ENCODE data around the gene JARID2.
A peak's percentile ranks its signal among the peaks of the same experiment; 100 is the strongest.

Gene JARID2

GRCh38 chr6:15247500-15248450 lies 1.9 kb downstream of the JARID2 start:
- no peak for DNase-seq

GRCh38 chr6:15248451-15249370 lies 2.8 kb downstream of the JARID2 start:
- peak; percentile 94 for DNase-seq

DNA sequence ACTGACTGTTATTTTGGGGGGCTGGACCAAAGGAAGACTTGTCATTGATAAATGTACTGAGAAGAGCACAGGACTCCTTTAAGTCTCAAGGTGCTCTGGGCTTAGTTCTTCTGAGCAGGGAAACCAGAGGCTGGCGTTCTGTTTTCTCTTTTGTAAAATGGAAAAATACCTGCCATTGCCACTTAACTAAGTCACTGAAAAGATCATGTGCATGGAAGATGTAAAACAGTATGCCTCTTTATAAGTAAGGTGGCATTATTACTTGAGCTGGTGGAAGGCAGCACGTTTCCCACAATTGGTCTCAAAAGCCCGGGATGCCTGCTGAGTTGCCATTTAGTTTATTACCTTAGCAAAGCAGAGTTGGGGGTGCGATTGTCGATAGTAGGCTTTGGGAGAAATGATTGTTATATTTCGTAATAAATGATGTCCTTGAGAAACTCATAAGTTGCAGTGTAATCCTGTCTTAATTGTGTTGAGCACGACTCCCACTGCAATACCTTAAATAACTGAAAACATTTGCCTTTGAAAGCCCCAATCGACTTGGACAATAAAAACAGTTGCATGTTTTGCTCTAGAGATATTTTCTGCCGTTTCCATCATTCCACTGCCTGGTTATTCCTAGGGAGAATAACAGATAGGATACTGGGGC lies 3.6 kb downstream of the JARID2 start:
- DNase-seq, result no peak

- no peak for DNase-seq
These were observed 4.6 kb downstream of the JARID2 start for GRCh38 chr6:15250187-15251168.

DNA sequence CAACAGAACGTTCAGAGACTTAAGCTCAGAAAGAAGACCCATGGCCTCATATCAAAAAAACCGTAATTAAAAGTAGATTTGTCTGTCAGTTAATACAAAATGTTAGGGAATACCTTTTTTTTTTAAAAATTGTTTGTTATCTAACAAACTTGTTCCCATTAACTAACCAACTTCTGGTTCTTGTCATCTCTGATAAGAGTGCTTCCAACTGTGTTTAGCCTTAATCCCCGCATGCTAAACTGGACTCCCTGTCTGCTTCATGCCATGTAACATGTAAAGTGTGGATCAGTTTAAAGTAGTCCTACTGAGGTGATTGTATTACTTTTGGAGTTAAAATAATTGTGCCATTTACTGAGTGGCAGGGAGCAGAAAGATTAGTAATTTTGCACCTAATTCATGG lies 6.3 kb downstream of the JARID2 start:
- DNase-seq, result no peak

DNA sequence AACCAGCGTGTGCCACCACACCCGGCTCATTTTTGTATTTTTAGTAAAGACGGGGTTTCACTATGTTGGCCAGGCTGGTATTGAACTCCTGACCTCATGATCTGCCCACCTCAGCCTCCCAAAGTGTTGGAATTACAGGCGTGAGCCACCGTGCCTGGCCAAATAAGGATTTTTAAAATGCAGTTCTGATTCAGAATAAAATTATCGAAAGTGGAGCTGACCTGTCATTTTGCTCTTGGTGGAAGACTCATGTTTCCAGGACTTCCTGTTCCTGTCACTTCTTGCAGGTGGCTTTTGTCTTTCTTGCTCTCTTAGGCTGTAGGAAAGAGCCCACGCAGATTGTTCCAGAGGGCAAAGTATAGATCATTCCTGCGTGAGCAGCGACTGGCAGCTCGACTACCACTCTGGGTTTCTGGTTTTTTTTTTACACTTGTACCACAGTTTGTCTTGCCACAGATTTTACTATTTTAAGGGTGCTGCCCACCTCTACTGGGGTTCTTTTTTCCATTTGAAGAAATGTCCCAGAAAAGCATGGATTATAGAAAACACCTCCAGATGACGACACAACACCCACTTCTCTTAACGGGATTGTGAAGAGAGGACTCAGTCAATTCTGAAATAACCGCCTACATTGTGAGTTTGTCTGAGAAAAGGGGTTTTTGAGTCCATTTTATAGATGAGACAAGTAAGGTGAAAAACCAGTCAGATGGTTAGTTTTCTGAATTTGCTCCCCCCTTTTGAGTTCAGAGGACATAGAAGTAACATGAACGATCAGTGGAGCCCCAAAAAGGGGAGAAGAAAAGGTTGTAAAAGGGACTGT lies 7.5 kb downstream of the JARID2 start:
- no peak for DNase-seq

DNA sequence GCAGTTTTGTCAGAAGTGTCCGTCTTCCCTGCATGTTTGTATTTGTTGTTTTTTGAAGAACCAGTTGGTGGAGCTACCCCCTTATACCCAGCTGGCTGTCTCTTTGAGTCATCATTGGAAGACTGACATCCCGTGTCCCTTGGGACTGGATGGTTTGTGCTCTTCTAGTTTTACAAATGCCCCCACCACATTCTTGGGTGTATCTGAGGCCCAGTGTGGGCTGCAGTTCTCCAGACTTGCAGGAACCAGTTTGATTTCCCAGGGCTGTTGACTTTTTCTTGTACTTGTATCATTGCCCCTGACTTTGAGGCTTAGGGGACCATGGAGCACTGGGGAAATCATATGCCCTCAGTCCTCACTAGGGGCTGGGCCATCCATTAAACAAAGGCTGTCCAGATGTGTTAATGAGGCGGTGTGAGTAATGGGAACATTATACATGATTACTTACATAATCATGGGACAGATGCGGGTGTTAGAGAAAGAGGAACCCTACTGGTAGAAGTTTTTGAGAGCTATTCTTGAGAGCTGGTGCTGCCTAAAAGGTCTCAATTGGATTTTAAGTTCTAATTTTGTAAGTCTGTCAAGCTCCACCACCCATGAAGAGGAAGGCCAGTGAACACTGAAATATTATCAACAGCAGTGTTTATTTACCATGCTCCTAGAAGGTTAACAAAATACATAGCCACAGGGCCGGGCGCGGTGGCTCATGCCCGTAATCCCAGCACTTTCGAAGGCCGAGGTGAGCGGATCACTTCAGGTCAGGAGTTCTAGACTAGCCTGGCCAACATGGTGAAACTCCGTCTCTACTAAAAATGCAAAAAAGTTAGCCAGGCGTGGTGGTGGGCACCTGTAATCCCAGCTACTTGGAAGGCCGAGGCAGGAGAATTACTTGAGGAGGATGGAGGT lies 8.5 kb downstream of the JARID2 start:
- no peak for DNase-seq

DNA sequence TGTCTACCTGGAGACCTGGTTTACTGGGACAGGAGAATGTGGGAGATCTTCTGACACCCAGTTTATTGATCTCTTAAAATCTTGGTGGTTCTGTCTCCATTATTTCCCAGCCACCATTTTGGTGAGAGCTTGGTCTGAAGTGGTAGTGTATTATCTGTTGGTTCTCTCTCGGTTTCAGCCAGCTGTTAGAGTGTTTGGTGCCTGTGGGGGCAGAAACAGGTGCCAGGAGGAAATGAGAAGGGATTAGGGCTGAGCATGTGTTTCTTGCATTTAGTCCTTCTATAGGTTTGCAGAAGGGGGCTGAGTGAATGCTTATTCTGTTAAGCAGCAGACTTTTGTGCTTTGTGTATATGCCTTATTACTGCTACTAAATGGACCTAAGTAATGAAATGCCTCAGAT lies 9.6 kb downstream of the JARID2 start:
- DNase-seq, result no peak

- DNase-seq, result no peak
These were observed 10.1 kb downstream of the JARID2 start for GRCh38 chr6:15255909-15256395.

DNA sequence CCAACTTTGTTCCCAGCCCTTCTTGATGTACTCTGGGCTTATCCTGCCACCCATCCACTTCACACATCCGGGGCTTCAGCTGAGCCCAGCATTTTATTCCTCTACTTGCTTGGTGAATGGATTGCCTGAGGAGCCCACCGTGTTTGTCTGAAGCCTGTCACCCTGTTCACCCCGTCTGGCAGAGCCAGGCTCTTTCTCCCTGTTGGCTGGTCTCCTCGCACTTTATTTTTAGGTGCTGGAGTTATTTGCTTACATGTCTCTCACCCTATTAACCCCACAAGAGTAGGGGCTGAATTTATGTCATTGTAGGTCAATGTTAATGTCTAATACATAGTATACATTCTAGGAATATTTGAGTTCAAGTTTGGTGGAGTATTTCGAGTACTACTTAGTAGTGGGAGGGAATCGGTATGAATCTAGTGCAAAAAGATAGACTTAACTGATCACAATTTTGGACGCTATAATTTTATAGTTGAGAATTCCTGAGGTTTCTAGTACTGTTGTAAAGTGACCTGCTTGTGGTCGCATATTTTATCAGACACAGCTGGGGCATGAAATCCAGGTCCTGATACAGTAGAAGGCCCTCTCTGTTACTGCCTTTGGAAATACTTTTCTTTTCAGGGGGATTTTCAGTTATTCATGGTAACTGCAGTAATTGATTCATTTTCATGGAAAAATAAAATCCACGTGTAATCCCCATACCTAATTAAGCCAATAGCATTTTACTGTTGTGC lies 10.8 kb downstream of the JARID2 start:
- no peak for DNase-seq

- DNase-seq, result no peak
These were observed 11.7 kb downstream of the JARID2 start for GRCh38 chr6:15257357-15258132.

DNA sequence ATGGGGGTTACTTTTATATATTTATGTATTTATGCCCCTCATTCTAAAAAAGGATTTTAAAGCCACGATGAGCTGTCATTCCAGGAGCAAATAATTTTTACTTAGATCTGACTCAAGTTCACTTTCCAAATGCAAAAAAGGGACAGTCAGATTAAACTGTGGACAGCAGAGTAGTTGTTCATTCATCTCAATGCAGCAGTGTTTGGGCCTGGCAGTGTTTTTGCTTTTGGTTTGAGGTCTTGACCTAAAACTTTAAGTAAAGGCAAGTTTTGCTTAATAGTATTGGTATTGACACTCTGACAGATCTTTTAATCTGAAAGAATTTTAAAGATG lies 13.9 kb downstream of the JARID2 start:
- DNase-seq, result no peak

- DNase-seq, result no peak
These were observed 14.4 kb downstream of the JARID2 start for GRCh38 chr6:15260099-15260821.

DNA sequence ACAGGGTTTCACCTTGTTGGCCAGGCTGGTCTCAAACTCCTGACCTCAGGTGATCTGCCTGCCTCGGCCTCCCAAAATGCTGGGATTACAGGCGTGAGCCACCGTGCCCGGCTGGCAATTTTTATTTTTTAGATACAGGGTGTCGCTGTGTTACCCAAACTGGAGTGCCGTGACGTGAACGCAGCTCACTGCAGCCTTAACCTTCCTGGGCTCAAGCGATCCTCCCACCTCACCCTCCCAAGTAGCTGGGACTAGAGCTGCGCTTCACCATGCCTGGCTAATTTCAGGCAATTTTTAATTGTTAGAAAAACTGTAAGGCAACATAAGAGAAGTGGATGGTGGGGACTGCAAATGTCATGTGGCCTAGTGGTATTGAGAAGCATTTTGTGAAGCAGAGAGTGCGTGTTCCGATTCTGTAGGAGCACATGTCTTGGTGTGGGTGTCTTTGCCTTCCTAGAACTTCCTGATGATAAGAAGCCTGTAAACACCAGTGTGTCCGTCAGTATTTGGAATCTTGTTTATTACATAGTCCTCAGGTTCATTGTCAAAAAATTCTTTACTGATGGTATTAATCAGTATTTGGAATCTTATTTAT lies 18.0 kb downstream of the JARID2 start:
- DNase-seq, result no peak

DNA sequence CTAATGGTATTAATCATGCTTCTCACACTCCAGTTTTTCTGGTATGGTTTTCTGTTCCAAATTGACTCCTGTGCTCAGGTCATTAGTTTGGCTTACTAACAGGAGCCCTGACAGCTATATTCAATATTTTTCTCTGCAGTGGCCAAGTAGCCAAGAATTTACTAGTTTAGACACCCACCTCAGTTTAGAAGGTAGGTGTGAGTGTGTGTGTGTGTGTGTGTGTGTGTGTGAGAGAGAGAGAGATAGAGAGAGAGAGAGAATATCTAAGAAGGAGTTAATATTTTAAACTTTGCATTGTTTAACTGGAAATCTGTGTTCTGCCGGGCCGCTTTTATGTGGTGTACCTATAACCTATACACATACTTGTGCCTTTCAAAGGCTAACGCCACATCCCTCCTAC lies 18.5 kb downstream of the JARID2 start:
- no peak for DNase-seq

DNA sequence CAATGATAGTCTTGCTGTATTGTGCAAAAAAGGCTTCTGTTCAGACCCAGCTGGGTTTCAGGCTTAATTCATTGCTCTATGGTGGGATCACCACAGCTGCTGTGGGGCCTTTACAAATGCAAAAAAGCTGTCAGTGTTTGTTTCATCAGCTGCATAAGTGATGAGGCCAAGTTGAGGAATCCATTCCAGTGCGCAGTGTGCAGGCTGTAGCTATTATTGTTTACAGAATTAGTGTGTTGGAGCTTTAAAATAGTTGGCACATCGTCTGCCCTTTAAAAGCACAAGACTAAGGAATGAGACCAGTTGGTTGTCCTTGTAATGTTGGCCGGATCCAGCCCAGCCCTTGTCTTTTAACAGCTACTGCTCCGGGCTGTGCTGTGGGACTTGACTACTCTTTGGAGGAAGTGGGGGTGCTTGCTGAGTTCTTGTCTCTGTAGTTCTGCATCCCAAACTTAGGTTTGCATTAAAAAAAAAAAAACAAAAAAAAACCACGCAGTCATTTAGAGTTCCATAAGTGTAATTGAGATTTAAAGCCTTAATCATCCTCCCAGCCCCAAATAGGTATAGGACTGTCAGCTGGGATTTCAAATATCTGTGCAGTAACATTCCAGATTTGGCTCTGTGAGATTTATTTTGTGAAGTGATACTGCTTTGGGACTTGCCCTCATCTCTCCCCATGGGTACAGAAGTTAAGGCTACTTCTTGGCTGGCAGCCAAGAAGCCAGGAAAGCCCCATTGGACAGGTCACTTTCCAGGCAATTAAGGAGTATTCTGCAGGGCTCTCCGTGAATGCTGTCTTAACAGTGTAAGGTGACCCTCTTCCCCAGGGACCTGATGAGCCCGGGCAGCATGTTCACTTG lies 19.3 kb downstream of the JARID2 start:
- no peak for DNase-seq

Measured in NCI-H774 (cell line).